Brain microvascular endothelial cell (primary cell): ENCODE results near the gene NTM.

ENCODE experiments used
- DNase-seq: peaks from one replicate; pipeline ENCODE4 v3.0.0-alpha.2; 2020
- H3K27ac ChIP-seq: fragments of 250-450 bp; sonication (Bioruptor Pico); 2 replicates; pipeline ENCODE4 v1.5.1; 2020; ENCODE audit warnings: mild to moderate bottlenecking, moderate library complexity
- H3K27me3 ChIP-seq: fragments of 250-450 bp; sonication (Bioruptor Pico); replicated peaks from 2 replicates; pipeline ENCODE4 v1.5.1; 2020; ENCODE audit warnings: mild to moderate bottlenecking
- H3K36me3 ChIP-seq: fragments of 250-450 bp; sonication (Bioruptor Pico); replicated peaks from 2 replicates; pipeline ENCODE4 v1.5.1; 2020; ENCODE audit warnings: mild to moderate bottlenecking
- H3K4me3 ChIP-seq: 2 replicates; pipeline ENCODE4 v1.5.1; 2011; ENCODE audit warnings: low read depth, mild to moderate bottlenecking, control low read depth, low read length, moderate library complexity
- in situ Hi-C: cut with HindIII; loops from 2 replicates; pipeline ENCODE4 v1.10.0; 2017; ENCODE audit warnings: low sequenced_read_pairs, low pct_ligation_motif_present
- TF ChIP-seq, protein P1 (sequence below): IDR thresholded peaks from 2 replicates; pipeline ENCODE4 v1.5.1; 2011; ENCODE audit warnings: low read depth, mild to moderate bottlenecking, moderate library complexity, low read length, control low read depth, inconsistent platforms; ENCODE audit errors: missing control alignments

Gene NTM

DNA sequence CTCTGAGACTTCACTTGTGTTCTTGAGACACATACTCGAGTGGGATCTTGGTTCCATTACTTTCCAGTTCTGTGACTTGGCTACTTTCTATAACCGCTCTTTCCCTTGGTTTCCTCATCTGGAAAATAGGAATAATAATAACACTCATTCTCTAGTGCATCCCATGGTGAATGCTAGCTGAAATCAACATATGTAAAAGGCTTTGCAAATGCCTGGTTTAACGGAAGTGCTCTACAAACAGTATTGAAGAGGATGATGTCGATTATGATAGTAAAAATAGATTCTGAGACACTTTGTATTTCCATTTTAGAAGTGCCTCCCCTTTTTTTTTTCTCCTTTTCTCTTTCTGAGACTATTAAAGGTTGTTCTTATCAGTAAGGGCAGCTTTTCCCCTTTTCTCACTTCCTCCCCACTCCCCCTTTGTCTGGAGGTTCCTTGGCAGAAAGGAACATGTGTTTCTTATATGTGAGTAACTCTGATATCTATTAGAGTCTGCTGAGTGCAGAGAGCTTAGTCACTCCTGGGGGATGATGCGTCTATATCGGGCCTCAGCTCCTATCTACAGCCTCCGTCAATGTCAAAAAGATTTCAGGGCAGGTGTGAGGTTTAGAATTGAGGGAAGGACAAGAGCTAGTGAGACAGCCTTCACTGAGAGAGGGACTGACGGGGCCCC, 489.3 kb downstream of the NTM start:
- in situ Hi-C loops: no loop called here
- peak overlapping the region; percentile 72 for H3K27ac ChIP-seq
- TF ChIP-seq, protein P1, sequence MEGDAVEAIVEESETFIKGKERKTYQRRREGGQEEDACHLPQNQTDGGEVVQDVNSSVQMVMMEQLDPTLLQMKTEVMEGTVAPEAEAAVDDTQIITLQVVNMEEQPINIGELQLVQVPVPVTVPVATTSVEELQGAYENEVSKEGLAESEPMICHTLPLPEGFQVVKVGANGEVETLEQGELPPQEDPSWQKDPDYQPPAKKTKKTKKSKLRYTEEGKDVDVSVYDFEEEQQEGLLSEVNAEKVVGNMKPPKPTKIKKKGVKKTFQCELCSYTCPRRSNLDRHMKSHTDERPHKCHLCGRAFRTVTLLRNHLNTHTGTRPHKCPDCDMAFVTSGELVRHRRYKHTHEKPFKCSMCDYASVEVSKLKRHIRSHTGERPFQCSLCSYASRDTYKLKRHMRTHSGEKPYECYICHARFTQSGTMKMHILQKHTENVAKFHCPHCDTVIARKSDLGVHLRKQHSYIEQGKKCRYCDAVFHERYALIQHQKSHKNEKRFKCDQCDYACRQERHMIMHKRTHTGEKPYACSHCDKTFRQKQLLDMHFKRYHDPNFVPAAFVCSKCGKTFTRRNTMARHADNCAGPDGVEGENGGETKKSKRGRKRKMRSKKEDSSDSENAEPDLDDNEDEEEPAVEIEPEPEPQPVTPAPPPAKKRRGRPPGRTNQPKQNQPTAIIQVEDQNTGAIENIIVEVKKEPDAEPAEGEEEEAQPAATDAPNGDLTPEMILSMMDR: no peak
- H3K36me3 ChIP-seq: no peaks in the 10 kb centered on the region
- no peak overlapping the region for H3K4me3 ChIP-seq
- no peaks in the 10 kb centered on the region for H3K27me3 ChIP-seq
- peak; percentile 87 for DNase-seq

DNA sequence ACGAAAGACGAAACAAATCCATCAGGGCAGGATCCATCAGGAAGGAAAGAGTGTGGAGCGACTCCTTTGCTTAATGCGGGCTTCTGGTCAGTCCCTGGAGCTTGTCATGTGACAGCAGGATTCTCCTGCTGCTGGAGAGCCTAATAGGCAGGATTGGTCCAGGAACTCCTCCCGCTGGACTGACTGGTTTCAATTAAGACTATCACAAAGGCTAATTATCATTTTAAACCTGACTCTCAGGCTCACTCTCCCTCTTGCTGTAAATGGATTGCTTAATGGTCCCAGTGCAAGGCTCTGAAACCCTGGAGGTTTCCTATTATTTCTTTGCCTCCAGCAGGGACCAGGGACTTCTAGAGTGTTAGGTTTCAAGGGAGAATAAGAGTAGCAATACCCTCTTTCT, 493.8 kb downstream of the NTM start:
- DNase-seq: no peak
- in situ Hi-C loops: no loop called here
- no peaks in the 10 kb centered on the region for H3K27me3 ChIP-seq

DNA sequence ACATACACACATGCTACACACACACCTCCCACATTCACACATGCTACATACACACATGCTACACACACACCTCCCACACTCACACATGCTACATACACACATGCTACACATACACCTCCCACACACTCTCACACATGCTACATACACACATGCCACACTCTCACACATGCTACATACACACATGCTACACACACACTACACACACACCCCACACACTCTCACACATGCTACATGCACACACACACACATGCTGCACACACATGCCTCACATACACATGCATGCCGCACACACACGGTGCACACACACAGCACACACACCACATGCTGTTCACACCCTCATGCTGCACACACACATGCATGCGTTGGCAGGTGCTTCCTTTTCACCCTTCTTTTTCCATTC, 495.4 kb downstream of the NTM start:
- TF ChIP-seq, protein P1: no peak
- Histone ChIP-seq H3K36me3 (no peaks in the 10 kb centered on the region), H3K4me3 (no peak overlapping the region), H3K27me3 (no peaks in the 10 kb centered on the region), H3K27ac (no peak overlapping the region)
- in situ Hi-C loops: no loop called here
- no peak for DNase-seq

More for the DNA sequence above, 493.8 kb downstream of the NTM start:
- TF ChIP-seq, protein P1: no peak
- Histone ChIP-seq H3K4me3 (no peak overlapping the region), H3K36me3 (no peaks in the 10 kb centered on the region), H3K27ac (no peak overlapping the region)

DNA sequence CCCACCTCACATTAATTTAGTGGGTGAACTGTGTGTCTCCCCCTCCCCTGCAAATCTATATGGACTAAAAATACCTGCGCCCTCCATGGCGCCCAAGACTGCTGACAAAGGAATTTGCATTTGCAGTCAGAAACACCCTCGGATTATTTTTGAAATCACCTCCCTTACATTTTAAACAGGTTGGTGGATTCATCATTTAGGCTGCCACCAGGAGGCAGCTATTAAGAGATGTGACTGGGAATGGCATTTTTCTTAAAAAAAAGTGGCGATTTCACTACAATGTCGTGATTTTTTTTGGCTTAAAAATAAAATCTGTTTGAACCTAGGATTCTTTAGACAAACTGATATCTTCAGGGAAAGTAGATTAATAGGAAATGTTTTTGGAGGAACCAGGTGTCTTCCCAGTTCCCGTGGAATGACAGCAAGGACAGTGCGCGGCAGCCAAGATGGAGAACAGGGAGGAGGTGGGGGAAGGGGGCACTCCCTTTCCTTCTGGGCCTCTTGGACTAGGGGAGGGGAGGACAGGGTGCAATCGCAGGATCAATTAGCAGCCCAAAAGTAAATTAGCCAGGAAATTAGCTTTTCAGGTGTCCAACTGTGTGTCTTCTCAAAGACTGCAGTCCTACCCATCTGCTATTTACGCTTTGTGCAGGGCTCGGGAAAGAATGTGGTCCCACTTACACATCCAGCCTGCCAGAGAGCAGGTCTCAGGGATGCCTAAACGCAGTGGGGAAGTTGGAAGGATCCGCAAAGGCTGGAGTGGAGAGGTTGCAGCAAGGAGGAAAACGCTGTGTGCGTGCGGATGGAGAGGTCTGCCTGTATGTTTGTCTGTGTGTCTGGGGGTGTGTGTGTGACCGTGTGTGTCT, 496.4 kb downstream of the NTM start:
- Histone ChIP-seq H3K27me3 (no peaks in the 10 kb centered on the region), H3K27ac (no peak overlapping the region), H3K4me3 (no peak overlapping the region), H3K36me3 (no peaks in the 10 kb centered on the region)
- in situ Hi-C loops: no loop called here
- TF ChIP-seq, protein P1: peak; percentile 41
- DNase-seq: no peak

DNA sequence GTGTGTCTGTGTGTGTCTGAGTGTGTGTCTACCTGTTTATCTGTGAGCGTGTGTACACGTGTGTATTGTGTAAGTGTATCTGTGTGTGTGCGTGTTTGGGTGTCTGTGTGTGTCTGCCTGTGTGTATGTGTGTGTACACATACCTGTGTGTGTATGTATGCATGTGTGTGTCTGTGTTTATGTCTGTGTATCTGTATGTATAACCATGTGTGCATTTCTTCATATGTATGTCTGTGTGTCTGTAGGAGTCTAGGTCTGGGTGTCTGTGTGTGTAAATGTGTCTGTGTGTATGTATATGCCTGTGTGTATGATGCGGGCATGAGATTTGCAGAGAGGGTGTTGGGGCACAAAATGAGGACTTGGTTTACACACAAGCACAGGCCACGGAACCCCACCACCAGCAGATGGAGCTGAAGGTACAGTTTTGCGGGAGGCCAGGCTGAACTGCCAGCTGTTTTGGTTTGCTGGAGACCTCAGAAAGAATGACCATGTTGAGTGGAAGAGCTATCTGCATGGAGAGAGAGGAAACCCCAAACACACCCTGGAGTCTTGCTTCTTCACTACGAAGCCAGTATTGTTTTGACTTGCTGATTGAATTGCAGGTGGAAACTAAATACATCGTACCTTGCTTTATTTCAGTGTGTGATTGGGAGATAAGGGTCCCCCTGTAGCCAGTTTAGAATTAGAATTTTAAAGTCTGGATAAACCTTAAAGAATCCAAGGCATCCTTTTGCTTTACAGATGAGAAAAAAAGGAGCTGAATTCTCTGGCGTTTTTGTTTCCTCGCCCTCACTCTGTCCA, 497.2 kb downstream of the NTM start:
- DNase-seq: peak; percentile 91

More for the DNA sequence above, 497.2 kb downstream of the NTM start:
- in situ Hi-C loops: no loop called here
- Histone ChIP-seq H3K4me3 (no peak overlapping the region), H3K27ac (peak overlapping the region; percentile 54), H3K27me3 (no peaks in the 10 kb centered on the region), H3K36me3 (no peaks in the 10 kb centered on the region)
- TF ChIP-seq, protein P1: peak; percentile 98
